Natural killer cell treated with Interleukin-12 subunit alpha and Interleukin-12 subunit beta and Interleukin-15 and Interleukin-18, amount 100 ng/mL, for 72 hours (primary cell): ENCODE results near the gene EMILIN2. TPM values are rescaled to one million over a fixed set of nuclear protein-coding genes. Genes with fewer than 3 reads are reported as not detected.
A peak's percentile ranks its signal among the peaks of the same experiment; 100 is the strongest.

Source experiments
- ATAC-seq, 2 donors: fragments of 150-1000 bp; cut with Tn5 transposase in 1 of 2; sonication (Bioruptor Pico), chemical (Tn5 transposase) in 1 of 2; 2 replicates each; pipeline ENCODE4 v1.10.0; 2021
- DNase-seq: peaks from one replicate; pipeline ENCODE4 v3.0.0; 2022; ENCODE audit warnings: low spot score
- H3K27ac Mint-ChIP-seq, 2 donors: 1 replicate in 1 of 2; 2 replicates in 1 of 2; pipeline ENCODE4 v1.8.0; 2022; ENCODE audit warnings: mixed read lengths in 2 of 2, mild to moderate bottlenecking in 1 of 2, moderate library complexity in 1 of 2
- H3K27me3 Mint-ChIP-seq, 2 donors: 1 replicate in 1 of 2; 2 replicates in 1 of 2; pipeline ENCODE4 v1.8.0; 2022; ENCODE audit warnings: mixed read lengths in 2 of 2
- H3K36me3 Mint-ChIP-seq: one replicate; pipeline ENCODE4 v1.8.0; 2022; ENCODE audit warnings: mixed read lengths
- H3K4me1 Mint-ChIP-seq, 2 donors: 1 replicate in 1 of 2; 2 replicates in 1 of 2; pipeline ENCODE4 v1.8.0; 2022; ENCODE audit warnings: low read depth in 2 of 2, mixed read lengths in 2 of 2, mild to moderate bottlenecking in 1 of 2
- H3K4me3 Mint-ChIP-seq: one replicate; pipeline ENCODE4 v1.8.0; 2022; ENCODE audit warnings: mixed read lengths
- H3K9me3 Mint-ChIP-seq: 2 replicates; pipeline ENCODE4 v1.8.0; 2022; ENCODE audit warnings: mixed read lengths
- total RNA-seq, 2 donors: library from RNA; stranded (reverse); gene quantifications; one replicate each; pipeline ENCODE4 v1.2.3, GENCODE V29; 2022

Gene EMILIN2
- total RNA-seq, 2 donors from 2014 or later = 20.8 to 49.1 TPM

- H3K4me3 Mint-ChIP-seq = no peak overlapping the region
- ATAC-seq (no peak), DNase-seq (no peak)
- H3K9me3 Mint-ChIP-seq = peaks cover 13% of the 10 kb centered on the region
- H3K27ac Mint-ChIP-seq = no peak overlapping the region
- H3K27me3 Mint-ChIP-seq = peaks cover 0 to 9% of the 10 kb centered on the region in 2 donors
- peaks cover 11 to 23% of the 10 kb centered on the region in 2 donors for H3K4me1 Mint-ChIP-seq
- peaks cover 9% of the 10 kb centered on the region for H3K36me3 Mint-ChIP-seq
These were observed 43.8 kb downstream of the EMILIN2 start for GRCh38 chr18:2890606-2891005.

- DNase-seq = no peak
- H3K4me1 Mint-ChIP-seq = peaks cover 11 to 23% of the 10 kb centered on the region in 2 donors
- peaks cover 7% of the 10 kb centered on the region for H3K36me3 Mint-ChIP-seq
- H3K27ac Mint-ChIP-seq = no peak overlapping the region
- no peak for ATAC-seq
- peaks cover 11% of the 10 kb centered on the region for H3K9me3 Mint-ChIP-seq
- H3K4me3 Mint-ChIP-seq = peak overlapping the region; percentile 16
- peaks cover 0 to 9% of the 10 kb centered on the region in 2 donors for H3K27me3 Mint-ChIP-seq
These were observed 45.0 kb downstream of the EMILIN2 start for GRCh38 chr18:2891526-2892431.

GRCh38 chr18:2893056-2893455 is 46.2 kb downstream of the EMILIN2 start:
- Mint-ChIP-seq H3K4me1 (peaks cover 11 to 23% of the 10 kb centered on the region in 2 donors), H3K9me3 (peaks cover 5% of the 10 kb centered on the region), H3K27ac (no peak overlapping the region), H3K27me3 (peaks cover 0 to 9% of the 10 kb centered on the region in 2 donors), H3K4me3 (no peak overlapping the region), H3K36me3 (no peaks in the 10 kb centered on the region)
- no peak for DNase-seq
- no peak for ATAC-seq

GRCh38 chr18:2893676-2894075 is 46.9 kb downstream of the EMILIN2 start:
- Mint-ChIP-seq H3K9me3 (peaks cover 5% of the 10 kb centered on the region), H3K27me3 (peaks cover 0 to 9% of the 10 kb centered on the region in 2 donors), H3K4me1 (peaks cover 11 to 23% of the 10 kb centered on the region in 2 donors), H3K4me3 (no peak overlapping the region), H3K27ac (no peak overlapping the region), H3K36me3 (no peaks in the 10 kb centered on the region)
- DNase-seq (no peak), ATAC-seq (no peak)

GRCh38 chr18:2894131-2894840 is 47.5 kb downstream of the EMILIN2 start:
- Mint-ChIP-seq H3K4me1 (peaks cover 11 to 23% of the 10 kb centered on the region in 2 donors), H3K4me3 (no peak overlapping the region), H3K36me3 (no peaks in the 10 kb centered on the region), H3K27ac (peak overlapping the region in 1 of 2 donors; percentile 46), H3K27me3 (peaks cover 0 to 9% of the 10 kb centered on the region in 2 donors), H3K9me3 (peaks cover 5% of the 10 kb centered on the region)
- no peak for DNase-seq
- ATAC-seq = no peak

- peaks cover 5% of the 10 kb centered on the region for H3K9me3 Mint-ChIP-seq
- DNase-seq = no peak
- H3K27me3 Mint-ChIP-seq = peaks cover 0 to 9% of the 10 kb centered on the region in 2 donors
- peak overlapping the region in 1 of 2 donors; percentile 46 for H3K27ac Mint-ChIP-seq
- no peak overlapping the region for H3K4me3 Mint-ChIP-seq
- no peaks in the 10 kb centered on the region for H3K36me3 Mint-ChIP-seq
- peaks cover 7 to 18% of the 10 kb centered on the region in 2 donors for H3K4me1 Mint-ChIP-seq
- peak in 1 of 2 donors; percentile 48 for ATAC-seq
These were observed 48.1 kb downstream of the EMILIN2 start for GRCh38 chr18:2894841-2895370.

GRCh38 chr18:2895391-2895790 is 48.6 kb downstream of the EMILIN2 start:
- Mint-ChIP-seq H3K4me1 (peaks cover 4 to 14% of the 10 kb centered on the region in 2 donors), H3K9me3 (peaks cover 5% of the 10 kb centered on the region), H3K36me3 (no peaks in the 10 kb centered on the region), H3K27me3 (peaks cover 0 to 9% of the 10 kb centered on the region in 2 donors), H3K4me3 (no peak overlapping the region), H3K27ac (peak overlapping the region in 1 of 2 donors; percentile 46)
- ATAC-seq = no peak
- no peak for DNase-seq

GRCh38 chr18:2896990-2897389 is 50.2 kb downstream of the EMILIN2 start:
- no peak overlapping the region for H3K27ac Mint-ChIP-seq
- peaks cover 0 to 5% of the 10 kb centered on the region in 2 donors for H3K27me3 Mint-ChIP-seq
- no peak overlapping the region for H3K4me3 Mint-ChIP-seq
- H3K4me1 Mint-ChIP-seq = peaks cover 0 to 4% of the 10 kb centered on the region in 2 donors
- peaks cover 5% of the 10 kb centered on the region for H3K9me3 Mint-ChIP-seq
- no peak for DNase-seq
- H3K36me3 Mint-ChIP-seq = no peaks in the 10 kb centered on the region
- ATAC-seq = no peak

- ATAC-seq (no peak), DNase-seq (no peak)
- Mint-ChIP-seq H3K4me3 (no peak overlapping the region), H3K27ac (no peak overlapping the region), H3K9me3 (peaks cover 5% of the 10 kb centered on the region), H3K27me3 (peaks cover 0 to 5% of the 10 kb centered on the region in 2 donors), H3K4me1 (peaks cover 0 to 4% of the 10 kb centered on the region in 2 donors), H3K36me3 (no peaks in the 10 kb centered on the region)
These were observed 50.8 kb downstream of the EMILIN2 start for GRCh38 chr18:2897448-2898185.

- Mint-ChIP-seq H3K4me3 (no peak overlapping the region), H3K27ac (no peak overlapping the region), H3K9me3 (peaks cover 5% of the 10 kb centered on the region), H3K27me3 (peaks cover 0 to 5% of the 10 kb centered on the region in 2 donors), H3K4me1 (peaks cover 0 to 4% of the 10 kb centered on the region in 2 donors), H3K36me3 (no peaks in the 10 kb centered on the region)
- DNase-seq (no peak), ATAC-seq (peak in 1 of 2 donors; percentile 40)
These were observed 51.4 kb downstream of the EMILIN2 start for GRCh38 chr18:2898186-2898640.

- Mint-ChIP-seq H3K9me3 (no peaks in the 10 kb centered on the region), H3K4me3 (no peak overlapping the region)
These were observed 54.0 kb downstream of the EMILIN2 start for GRCh38 chr18:2900684-2901422.

GRCh38 chr18:2901423-2901985 is 54.7 kb downstream of the EMILIN2 start:
- Mint-ChIP-seq H3K4me3 (no peak overlapping the region), H3K4me1 (no peaks in the 10 kb centered on the region), H3K9me3 (no peaks in the 10 kb centered on the region), H3K27me3 (no peaks in the 10 kb centered on the region), H3K36me3 (no peaks in the 10 kb centered on the region), H3K27ac (no peak overlapping the region)
- no peak for DNase-seq
- ATAC-seq = no peak

More at GRCh38 chr18:2900684-2901422, 54.0 kb downstream of the EMILIN2 start:
- no peak for ATAC-seq
- Mint-ChIP-seq H3K27ac (no peak overlapping the region), H3K36me3 (no peaks in the 10 kb centered on the region), H3K4me1 (no peaks in the 10 kb centered on the region), H3K27me3 (no peaks in the 10 kb centered on the region)
- no peak for DNase-seq
